WTC11 (cell line): ENCODE measurements around the gene ARHGEF1. TPM values are rescaled to one million over a fixed set of nuclear protein-coding genes. Genes with fewer than 3 reads are reported as not detected.
"Not testable (repeated sequence)": the region's sequence is repeated elsewhere in the genome, so short reads cannot be mapped to it uniquely, and the experiment has no call there.

ENCODE experiments used
- ATAC-seq: fragments of 200-7000 bp; cut with Tn5 transposase; 2 replicates; pipeline ENCODE4 v1.10.0; 2021; ENCODE audit warnings: mild to moderate bottlenecking, moderate library complexity
- CTCF ChIA-PET: fragments of 300-600 bp; sonication (Branson Sonifier 250); formaldehyde crosslinking; loops from one replicate; lab custom pipeline; 2021; ENCODE audit warnings: antibody characterized with exemption; lab: Charles Lee
- POLR2A ChIA-PET: fragments of 350-600 bp; sonication (Branson Sonifier 250); formaldehyde crosslinking; loops from one replicate; lab custom pipeline; 2021; ENCODE audit warnings: antibody characterized with exemption; lab: Charles Lee
- DNase-seq: peaks from one replicate; pipeline ENCODE4 v3.0.0; 2021; ENCODE audit warnings: low spot score
- H3K27ac Mint-ChIP-seq: 2 replicates; pipeline ENCODE4 v1.8.0; 2021; ENCODE audit warnings: mixed read lengths
- H3K27me3 Mint-ChIP-seq: 2 replicates; pipeline ENCODE4 v1.8.0; 2021; ENCODE audit warnings: low read depth, mild to moderate bottlenecking, moderate library complexity, mixed read lengths
- H3K36me3 Mint-ChIP-seq: 2 replicates; pipeline ENCODE4 v1.8.0; 2021; ENCODE audit warnings: mixed read lengths
- H3K4me1 Mint-ChIP-seq: 2 replicates; pipeline ENCODE4 v1.8.0; 2022; ENCODE audit warnings: mixed read lengths
- H3K4me3 Mint-ChIP-seq: 2 replicates; pipeline ENCODE4 v1.8.0; 2021; ENCODE audit warnings: mild to moderate bottlenecking, moderate library complexity, mixed read lengths
- H3K9me3 Mint-ChIP-seq: 2 replicates; pipeline ENCODE4 v1.8.0; 2021; ENCODE audit warnings: mixed read lengths
- ARID4B ChIP-seq: sonication (generic); formaldehyde crosslinking; IDR thresholded peaks from 2 replicates; pipeline ENCODE4 v1.8.0; 2023; ENCODE audit warnings: missing genetic modification reagents, mild to moderate bottlenecking, borderline replicate concordance
- CREB1 ChIP-seq: sonication (generic); formaldehyde crosslinking; IDR thresholded peaks from 2 replicates; pipeline ENCODE4 v1.8.0; 2023; ENCODE audit warnings: mild to moderate bottlenecking, missing genetic modification reagents
- ESRRA ChIP-seq: sonication (generic); formaldehyde crosslinking; IDR thresholded peaks from 2 replicates; pipeline ENCODE4 v1.8.1; 2022; ENCODE audit warnings: mild to moderate bottlenecking, missing genetic modification reagents, borderline replicate concordance
- ETV6 ChIP-seq: sonication (generic); formaldehyde crosslinking; IDR thresholded peaks from 2 replicates; pipeline ENCODE4 v1.8.1; 2022; ENCODE audit warnings: mild to moderate bottlenecking, missing genetic modification reagents
- FOXK1 ChIP-seq: sonication (generic); formaldehyde crosslinking; IDR thresholded peaks from 2 replicates; pipeline ENCODE4 v1.8.0; 2022; ENCODE audit warnings: mild to moderate bottlenecking, moderate library complexity, missing genetic modification reagents
- GRHL2 ChIP-seq: fragments of 250-450 bp; sonication (Bioruptor Pico); IDR thresholded peaks from 2 replicates; pipeline ENCODE4 v1.8.0; 2022; ENCODE audit warnings: mild to moderate bottlenecking, moderate library complexity; ENCODE audit not compliant: insufficient replicate concordance, severe bottlenecking
- HMGA2 ChIP-seq: fragments of 250-450 bp; sonication (Bioruptor Pico); IDR thresholded peaks from 2 replicates; pipeline ENCODE4 v1.4.0; 2021; ENCODE audit warnings: mild to moderate bottlenecking, moderate library complexity
- HMGXB4 ChIP-seq: sonication (generic); formaldehyde crosslinking; IDR thresholded peaks from 2 replicates; pipeline ENCODE4 v1.8.1; 2023; ENCODE audit warnings: mild to moderate bottlenecking, moderate library complexity, missing genetic modification reagents
- IRF2 ChIP-seq: sonication (generic); formaldehyde crosslinking; IDR thresholded peaks from 2 replicates; pipeline ENCODE4 v1.8.0; 2022; ENCODE audit warnings: low read depth, missing genetic modification reagents, borderline replicate concordance
- SMAD4 ChIP-seq: sonication (generic); formaldehyde crosslinking; IDR thresholded peaks from 2 replicates; pipeline ENCODE4 v1.8.0; 2022; ENCODE audit warnings: mild to moderate bottlenecking, missing genetic modification reagents
- TP53 ChIP-seq: sonication (generic); formaldehyde crosslinking; IDR thresholded peaks from 2 replicates; pipeline ENCODE4 v1.8.1; 2023; ENCODE audit warnings: mild to moderate bottlenecking, missing genetic modification reagents
- ZBTB43 ChIP-seq: sonication (generic); formaldehyde crosslinking; IDR thresholded peaks from 2 replicates; pipeline ENCODE4 v1.8.1; 2023; ENCODE audit warnings: mild to moderate bottlenecking, missing genetic modification reagents
- ZMAT4 ChIP-seq: fragments of 250-450 bp; sonication (Bioruptor Pico); IDR thresholded peaks from 2 replicates; pipeline ENCODE4 v1.9.0; 2021; ENCODE audit warnings: mild to moderate bottlenecking
- ZNF121 ChIP-seq: sonication (generic); formaldehyde crosslinking; IDR thresholded peaks from 2 replicates; pipeline ENCODE4 v1.8.0; 2023; ENCODE audit warnings: missing genetic modification reagents
- total RNA-seq: library from RNA; stranded (reverse); gene quantifications from 3 replicates; pipeline ENCODE4 v1.2.3, GENCODE V29; 2021
- TF ChIP-seq, protein P1 (sequence below): fragments of 250-450 bp; sonication (Bioruptor Pico); IDR thresholded peaks from 2 replicates; pipeline ENCODE4 v1.9.0; 2021; ENCODE audit warnings: moderate library complexity, mild to moderate bottlenecking, inconsistent platforms, borderline replicate concordance

Gene ARHGEF1
- total RNA-seq, 1 experiment from 2014 or later: 102 TPM

DNA sequence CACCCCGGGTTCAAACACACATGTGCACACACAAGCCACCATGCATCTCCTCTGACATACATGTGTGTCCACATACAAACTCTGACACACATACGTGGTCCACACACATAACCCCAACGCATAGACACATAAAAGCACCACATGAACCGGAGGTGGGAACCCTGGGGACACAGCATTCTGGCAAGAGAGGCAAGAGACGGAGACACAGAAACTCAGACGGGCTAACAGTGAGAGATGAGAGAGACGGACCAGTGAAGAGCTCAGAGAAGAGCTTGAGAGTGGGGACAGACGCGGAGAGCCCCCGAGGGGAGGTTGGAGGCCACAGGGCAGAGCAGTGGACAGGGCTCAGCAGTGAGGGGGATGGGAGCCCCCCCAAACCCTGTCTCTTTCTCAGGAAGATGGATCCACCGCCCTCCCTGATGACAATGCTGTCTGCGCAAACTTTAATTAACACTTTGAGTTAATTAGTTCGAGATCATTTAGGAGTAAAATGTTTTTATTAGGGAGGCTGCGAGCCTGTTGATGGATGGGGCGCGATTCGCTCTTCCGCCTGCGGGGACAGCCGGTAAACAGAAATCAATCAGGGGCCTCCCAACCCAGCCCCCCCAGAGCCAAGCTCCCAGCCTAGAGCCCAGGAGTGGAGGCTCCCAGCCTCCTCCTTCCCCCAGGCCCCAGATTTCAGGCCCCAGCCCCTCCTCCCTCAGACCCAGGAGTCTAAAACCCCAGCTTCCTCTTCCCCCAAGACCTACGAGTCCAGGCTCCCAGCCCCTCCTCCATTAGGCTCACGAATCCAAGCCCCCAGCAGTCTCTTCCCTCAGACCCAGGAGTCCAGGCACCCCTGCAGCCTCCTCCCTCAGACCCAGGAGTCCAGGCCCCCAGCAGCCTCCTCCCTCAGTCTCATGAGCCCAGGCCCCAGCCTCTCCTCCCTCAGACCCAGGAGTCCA, 54.8 kb downstream of the ARHGEF1 start:
- Mint-ChIP-seq H3K27me3 (peaks cover 78% of the 10 kb centered on the region), H3K4me1 (peaks cover 9% of the 10 kb centered on the region; the same call in 1 of the 2 replicates), H3K27ac (no peak overlapping the region), H3K36me3 (no peaks in the 10 kb centered on the region), H3K9me3 (peaks cover 2% of the 10 kb centered on the region; the same call in 1 of the 2 replicates), H3K4me3 (no peak overlapping the region; the same call in 1 of the 2 replicates)
- ATAC-seq (no peak), DNase-seq (no peak)
- POLR2A ChIA-PET: no interaction called here
- CTCF ChIA-PET: interaction anchor here (0.5 to 2.6 kb wide), 17 partner anchors 8 to 1358 kb away, joined by 3 to 14 read pairs (median 4); partner anchors contain the start of genes CD79A, ERFL and RABAC1
- TF ChIP-seq ZBTB43 (CRISPR knock-in tag) (no peak), ETV6 (CRISPR knock-in tag) (no peak), HMGXB4 (CRISPR knock-in tag) (no peak), HMGA2 (CRISPR knock-in tag) (no peak), SMAD4 (no peak), CREB1 (no peak), IRF2 (no peak), ZNF121 (CRISPR knock-in tag) (no peak), FOXK1 (CRISPR knock-in tag) (no peak), ZMAT4 (CRISPR knock-in tag) (no peak), GRHL2 (no peak), TP53 (CRISPR knock-in tag) (no peak), ESRRA (CRISPR knock-in tag) (no peak), ARID4B (CRISPR knock-in tag) (no peak)
- TF ChIP-seq, protein P1, sequence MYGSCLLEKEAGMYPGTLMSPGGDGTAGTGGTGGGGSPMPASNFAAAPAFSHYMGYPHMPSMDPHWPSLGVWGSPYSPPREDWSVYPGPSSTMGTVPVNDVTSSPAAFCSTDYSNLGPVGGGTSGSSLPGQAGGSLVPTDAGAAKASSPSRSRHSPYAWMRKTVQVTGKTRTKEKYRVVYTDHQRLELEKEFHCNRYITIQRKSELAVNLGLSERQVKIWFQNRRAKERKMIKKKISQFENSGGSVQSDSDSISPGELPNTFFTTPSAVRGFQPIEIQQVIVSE (CRISPR knock-in tag): no peak

GRCh38 chr19:41939209-41939608, 56.2 kb downstream of the ARHGEF1 start:
- not testable (repeated sequence) for H3K36me3 Mint-ChIP-seq, ATAC-seq, H3K4me3 Mint-ChIP-seq, DNase-seq, H3K9me3 Mint-ChIP-seq, H3K27ac Mint-ChIP-seq, H3K4me1 Mint-ChIP-seq
- POLR2A ChIA-PET: interaction anchor here (0.7 kb wide), 1 partner anchor 74 kb away, joined by 3 read pairs; no protein-coding TSS in a partner anchor
- peaks cover 70% of the 10 kb centered on the region for H3K27me3 Mint-ChIP-seq
- CTCF ChIA-PET: interaction anchor here (0.5 to 1.3 kb wide), 3 partner anchors 18 to 66 kb away, joined by 3 to 4 read pairs (median 3); no protein-coding TSS in a partner anchor
